K562 (cell line): ENCODE data around the gene ATRN. TPM values are rescaled to one million over a fixed set of nuclear protein-coding genes. Genes with fewer than 3 reads are reported as not detected.

Source experiments
- ATAC-seq: fragments of 200-7000 bp; cut with Tn5 transposase; 3 replicates; pipeline ENCODE4 v1.9.1; 2020; ENCODE audit warnings: moderate library complexity
- BruUV-seq: library from RNA; stranded (reverse); fragments of 400-500 nt; replicated peaks from 2 replicates; lab custom pipeline; 2021; lab: Mats Ljungman, UMichigan
- CTCF ChIA-PET: fragments of 300-600 bp; formaldehyde crosslinking; extraction: SDS; loops from one replicate; lab custom pipeline; 2021; ENCODE audit warnings: low intra/inter-chr PET ratio; lab: Yijun Ruan, JAX
- POLR2A ChIA-PET: fragments of 300-600, 350-650 bp; sonication (Branson Sonifier 250); formaldehyde crosslinking; extraction: SDS; loops from one replicate; lab custom pipeline; 2021; ENCODE audit warnings: antibody characterized with exemption, inconsistent platforms; lab: Yijun Ruan, JAX
- DNase-seq, 4 experiments: peaks; one replicate each; pipeline versions ENCODE4 v3.0.0 to v3.0.0-alpha.2; 2011 to 2018; ENCODE audit warnings: low spot score in 3 of 4, mixed read lengths in 3 of 4; ENCODE audit errors: extremely low read depth in 1 of 4
- FAIRE-seq: peaks from 2 replicates; lab custom pipeline; 2011; peaks lifted over from hg19 to GRCh38; lab: Jason Lieb, UNC
- H2AFZ ChIP-seq: 2 replicates; pipeline ENCODE4 v1.6.0; 2011; ENCODE audit warnings: low read depth, low read length, control low read depth, inconsistent platforms
- H3K27ac ChIP-seq: fragments of 200-600 bp; 3 replicates; pipeline ENCODE4 v1.8.0; 2011; ENCODE audit warnings: low read depth, mild to moderate bottlenecking, control low read depth, inconsistent platforms, low read length, moderate library complexity, mixed read lengths; ENCODE audit errors: extremely low read depth
- H3K27me3 ChIP-seq, 2 experiments: fragments of 300-600 bp in 1 of 2; 2 replicates in 1 of 2; 3 replicates in 1 of 2; pipeline versions ENCODE4 v1.6.0 to v1.8.0; 2011; ENCODE audit warnings: inconsistent platforms in 2 of 2, low read length in 2 of 2, mild to moderate bottlenecking in 1 of 2, mixed read lengths in 1 of 2, moderate library complexity in 1 of 2; ENCODE audit not compliant: control insufficient read depth in 2 of 2, insufficient read depth in 2 of 2
- H3K36me3 ChIP-seq: fragments of 300-600 bp; 3 replicates; pipeline ENCODE4 v1.8.0; 2011; ENCODE audit warnings: mild to moderate bottlenecking, low read length, inconsistent platforms; ENCODE audit not compliant: control insufficient read depth, insufficient read depth
- H3K4me1 ChIP-seq, 2 experiments: fragments of 200-600 bp in 1 of 2; replicated peaks in 1 of 2; 2 replicates in 1 of 2; 3 replicates in 1 of 2; pipeline versions ENCODE4 v1.5.1 to v1.8.0; 2011; ENCODE audit warnings: inconsistent platforms in 2 of 2, low read length in 2 of 2, mild to moderate bottlenecking in 1 of 2, mixed read lengths in 1 of 2, moderate library complexity in 1 of 2; ENCODE audit not compliant: control insufficient read depth in 2 of 2, insufficient read depth in 2 of 2
- H3K4me2 ChIP-seq: 2 replicates; pipeline ENCODE4 v1.6.1; 2011; ENCODE audit warnings: low read length, control low read depth, inconsistent platforms, mixed read lengths; ENCODE audit not compliant: insufficient read depth
- H3K4me3 ChIP-seq: fragments of 200-600 bp; sonication (generic), shearing (Covaris generic); 2 replicates; pipeline ENCODE4 v1.5.1; 2016; ENCODE audit warnings: control low read depth, inconsistent platforms
- H3K79me2 ChIP-seq: fragments of 200-600 bp; 3 replicates; pipeline ENCODE4 v1.8.0; 2011; ENCODE audit warnings: low read length, inconsistent platforms; ENCODE audit not compliant: control insufficient read depth, insufficient read depth
- H3K9ac ChIP-seq, 2 experiments: 2 replicates each; pipeline versions ENCODE4 v1.6.0 to v1.6.1; 2011; ENCODE audit warnings: low read depth in 2 of 2, low read length in 2 of 2, control low read depth in 1 of 2, inconsistent platforms in 1 of 2, mild to moderate bottlenecking in 1 of 2, mixed read lengths in 1 of 2; ENCODE audit not compliant: insufficient read depth in 1 of 2
- H3K9me1 ChIP-seq: one replicate; pipeline ENCODE4 v1.6.0; 2011; ENCODE audit warnings: inconsistent platforms, mild to moderate bottlenecking, low read length, moderate library complexity; ENCODE audit not compliant: control insufficient read depth, insufficient read depth
- H3K9me3 ChIP-seq: replicated peaks from 2 replicates; pipeline ENCODE4 v1.5.1; 2011; ENCODE audit warnings: low read depth, low read length, inconsistent platforms; ENCODE audit not compliant: control insufficient read depth, insufficient read depth
- H4K20me1 ChIP-seq: replicated peaks from 2 replicates; pipeline ENCODE4 v1.6.1; 2011; ENCODE audit warnings: low read length, inconsistent platforms, mixed read lengths; ENCODE audit not compliant: control insufficient read depth, insufficient read depth
- BHLHE40 ChIP-seq: IDR thresholded peaks from 2 replicates; pipeline ENCODE4 v1.6.1; 2011; ENCODE audit warnings: low read length, improper control_type of control experiment
- CCNT2 ChIP-seq: IDR thresholded peaks from 2 replicates; pipeline ENCODE4 v1.6.1; 2011; ENCODE audit warnings: borderline replicate concordance, low read depth, mild to moderate bottlenecking, moderate library complexity, mixed read lengths, low read length; ENCODE audit not compliant: insufficient read length; ENCODE audit errors: extremely low read depth
- RREB1 ChIP-seq: fragments of 250-450 bp; sonication (Bioruptor Pico); IDR thresholded peaks from 2 replicates; pipeline ENCODE4 v1.4.0; 2020
- ZNF384 ChIP-seq: IDR thresholded peaks from 2 replicates; pipeline ENCODE4 v1.6.1; 2012; ENCODE audit warnings: low read depth, low read length, improper control_type of control experiment
- WGBS: fragments of 100-300 bp; shearing (Covaris generic); methylation state at CpG from one replicate; pipeline ENCODE4 v1.1.6; 2016; ENCODE audit warnings: low coverage, mixed read lengths; ENCODE audit not compliant: insufficient coverage; ENCODE audit errors: missing lambda C conversion rate; 5-methylcytosine and 5-hydroxymethylcytosine counted together
- in situ Hi-C: fragments of 300-500 bp; cut with MboI; formaldehyde crosslinking; loops from 4 replicates; pipeline ENCODE4 v1.15.0; 2018; ENCODE audit warnings: inconsistent platforms, mixed read lengths
- intact Hi-C: fragments of 100-400 bp; cut with micrococcal nuclease; formaldehyde crosslinking; loops from 2 replicates; pipeline ENCODE4 v1.14.2; 2022
- polyA plus RNA-seq, 8 experiments: library from polyadenylated mRNA; depleted of rRNA in 4 of 8; stranded (reverse) in 5 of 8; unstranded in 3 of 8; fragments of >200 nt; fragmentation: Nextera tagmentation in 2 of 8; fragmentation: Illumina TruSeq in 1 of 8; extraction: Ambion mirVana in 2 of 8; extraction: Trizol in 1 of 8; gene quantifications; 2 replicates each; pipeline versions ENCODE4 v1.2.1 to v1.2.3, GENCODE V29; 2011 to 2014; ENCODE audit warnings: inconsistent platforms in 1 of 8, missing spikeins in 1 of 8
- total RNA-seq, 7 experiments: library from RNA; depleted of rRNA in 6 of 7; stranded (reverse); fragments of >200 nt in 6 of 7; fragmentation: Illumina TruSeq in 2 of 7; extraction: Trizol in 2 of 7; gene quantifications; 2 replicates each; pipeline versions ENCODE4 v1.2.1 to v1.2.3, GENCODE V29; 2011 to 2021; ENCODE audit warnings: low replicate concordance in 1 of 7

ATRN gene
- total and polyA plus RNA-seq, 9 of the 15 experiments (the other 6 are each of a cell fraction or from before 2014, with no cell fraction given): 0.69 to 16.5 (median 7.6) TPM

GRCh38 chr20:3461211-3461771 is 9.5 kb upstream of the ATRN start (continued):
- TF ChIP-seq RREB1 (CRISPR knock-in tag) (no peak), BHLHE40 (no peak)

GRCh38 chr20:3461911-3462677 is 8.7 kb upstream of the ATRN start:
- H3K9me3 ChIP-seq: no peaks in the 10 kb centered on the region
- CTCF ChIA-PET: no interaction called here
- H3K4me3 ChIP-seq: no peak overlapping the region
- H4K20me1 ChIP-seq: no peaks in the 10 kb centered on the region
- H3K4me2 ChIP-seq: no peak overlapping the region
- no TSS peak for BruUV-seq
- FAIRE-seq: no peak
- no peaks in the 10 kb centered on the region for H3K36me3 ChIP-seq
- peaks cover 4 to 11% of the 10 kb centered on the region in 2 experiments; a peak in 4 of 5 replicates for H3K4me1 ChIP-seq
- DNase-seq: no peak
- H3K79me2 ChIP-seq: no peaks in the 10 kb centered on the region
- peak; percentile 64 for TF ChIP-seq ZNF384
- no peak for TF ChIP-seq CCNT2
- TF ChIP-seq, all 486 proteins: peak for 1
- ATAC-seq: no peak
- POLR2A ChIA-PET: interaction anchor here (0.6 kb wide), 1 partner anchor 8 kb away, joined by 4 read pairs; the partner anchor contains the start of gene ATRN
- WGBS: 52% methylated on average over 8 of the region's 11 CpGs
- Histone ChIP-seq H3K27ac (no peak overlapping the region), H3K9me1 (no peaks in the 10 kb centered on the region), H3K9ac (no peak overlapping the region), H3K27me3 (no peaks in the 10 kb centered on the region), H2AFZ (no peak overlapping the region)
- intact Hi-C loops: no loop called here
- in situ Hi-C loops: no loop called here
